PC-3 (cell line): ENCODE data around the gene UBTD1. TPM values are rescaled to one million over a fixed set of nuclear protein-coding genes. Genes with fewer than 3 reads are reported as not detected.

Experiments used
- ATAC-seq: fragments of 200-7000 bp; cut with Tn5 transposase; 2 replicates; pipeline ENCODE4 v1.9.1; 2020; ENCODE audit warnings: mild to moderate bottlenecking, moderate library complexity
- BruUV-seq: library from RNA; stranded (reverse); fragments of 400-500 nt; replicated peaks from 2 replicates; lab custom pipeline; 2021; lab: Mats Ljungman, UMichigan
- CTCF ChIA-PET: fragments of 300-600 bp; sonication (Branson Sonifier 250); formaldehyde crosslinking; loops from one replicate; lab custom pipeline; 2022; ENCODE audit warnings: antibody characterized with exemption; lab: Charles Lee
- POLR2A ChIA-PET: fragments of 300-600 bp; sonication (Branson Sonifier 250); formaldehyde crosslinking; loops from one replicate; lab custom pipeline; 2022; ENCODE audit warnings: antibody characterized with exemption; ENCODE audit not compliant: unreplicated experiment; lab: Charles Lee
- DNase-seq: peaks from one replicate; pipeline ENCODE4 v3.0.0-alpha.2; 2015
- H2AFZ ChIP-seq: fragments of 300-600 bp; sonication (generic); 2 replicates; pipeline ENCODE4 v1.6.0; 2016; ENCODE audit warnings: antibody characterized with exemption, low read length
- H3F3A ChIP-seq: fragments of 300-600 bp; sonication (generic); one replicate; pipeline ENCODE4 v1.6.0; 2017; ENCODE audit warnings: antibody characterized with exemption, low read length, control low read depth, mild to moderate bottlenecking; ENCODE audit not compliant: unreplicated experiment
- H3K27ac ChIP-seq: fragments of 300-600 bp; sonication (generic); 2 replicates; pipeline ENCODE4 v1.5.1; 2016; ENCODE audit warnings: mild to moderate bottlenecking, low read length
- H3K27me3 ChIP-seq: fragments of 300-600 bp; sonication (generic); 2 replicates; pipeline ENCODE4 v1.6.1; 2016; ENCODE audit warnings: low read length, mixed read lengths
- H3K36me3 ChIP-seq: fragments of 300-600 bp; sonication (generic); 2 replicates; pipeline ENCODE4 v1.6.1; 2016; ENCODE audit warnings: low read depth, mixed run types, low read length, mixed read lengths
- H3K4me1 ChIP-seq: fragments of 300-600 bp; sonication (generic); 2 replicates; pipeline ENCODE4 v1.5.1; 2016; ENCODE audit warnings: low read length; ENCODE audit not compliant: insufficient read depth
- H3K4me2 ChIP-seq: fragments of 300-600 bp; sonication (generic); 2 replicates; pipeline ENCODE4 v1.6.0; 2016; ENCODE audit warnings: low read length
- H3K4me3 ChIP-seq: fragments of 300-600 bp; sonication (generic); 2 replicates; pipeline ENCODE4 v1.5.1; 2016; ENCODE audit warnings: mild to moderate bottlenecking, low read length, mixed read lengths
- H3K79me2 ChIP-seq: fragments of 300-600 bp; sonication (generic); 2 replicates; pipeline ENCODE4 v1.6.1; 2017; ENCODE audit warnings: low read length, mixed read lengths
- H3K9ac ChIP-seq: fragments of 300-600 bp; sonication (generic); 2 replicates; pipeline ENCODE4 v1.6.0; 2016; ENCODE audit warnings: mild to moderate bottlenecking, low read length
- H3K9me2 ChIP-seq: fragments of 300-600 bp; sonication (generic); replicated peaks from 2 replicates; pipeline ENCODE4 v1.6.1; 2016; ENCODE audit warnings: mixed run types, low read length, mixed read lengths
- H3K9me3 ChIP-seq: fragments of 300-600 bp; sonication (generic); 2 replicates; pipeline ENCODE4 v1.6.1; 2016; ENCODE audit warnings: low read length, mixed read lengths
- H4K20me1 ChIP-seq: fragments of 300-600 bp; sonication (generic); 2 replicates; pipeline ENCODE4 v1.6.1; 2016; ENCODE audit warnings: low read length, mixed read lengths
- EZH2 ChIP-seq: fragments of 300-600 bp; sonication (generic); IDR thresholded peaks from one replicate; pipeline ENCODE4 v1.6.1; 2017; ENCODE audit warnings: antibody characterized with exemption, mild to moderate bottlenecking, low read length; ENCODE audit not compliant: unreplicated experiment
- EZH2phosphoT487 ChIP-seq: fragments of 300-600 bp; sonication (generic); IDR thresholded peaks from 2 replicates; pipeline ENCODE4 v1.6.1; 2018; ENCODE audit warnings: mild to moderate bottlenecking, antibody characterized with exemption, low read length, borderline replicate concordance
- intact Hi-C: fragments of 100-400 bp; cut with micrococcal nuclease; formaldehyde crosslinking; loops from 2 replicates; pipeline ENCODE4 v1.9.0; 2023
- total RNA-seq: library from RNA; depleted of rRNA; stranded (reverse); fragments of >200 nt; gene quantifications from 2 replicates; pipeline ENCODE4 v1.2.3, GENCODE V29; 2014
- TF ChIP-seq, protein P1 (sequence below): fragments of 300-600 bp; sonication (generic); conservative IDR thresholded peaks from 2 replicates; pipeline ENCODE4 v1.5.1; 2017; ENCODE audit warnings: antibody characterized with exemption, low read depth, mild to moderate bottlenecking, low read length

The UBTD1 gene
- total RNA-seq, 1 experiment from 2014 or later: 18.5 TPM

DNA sequence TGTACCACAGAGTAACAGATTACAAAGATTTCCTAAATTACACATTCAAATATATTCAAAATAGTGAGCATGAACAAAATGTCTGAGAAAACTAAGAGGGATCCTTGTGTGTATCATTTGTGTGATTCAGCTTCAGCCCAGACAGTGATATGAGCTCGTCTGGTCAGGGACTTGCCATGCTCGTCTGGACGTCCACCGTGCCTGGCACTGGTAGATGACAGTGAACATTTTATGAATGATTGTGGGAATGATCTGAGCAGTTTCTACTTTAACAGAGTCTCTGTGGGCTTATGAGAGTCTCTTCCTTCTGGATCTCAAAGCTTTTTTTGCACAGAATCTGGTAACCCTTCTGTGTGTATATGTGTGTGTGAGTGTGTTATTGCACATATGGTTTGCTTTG lies 39.7 kb downstream of the UBTD1 start:
- no peaks in the 10 kb centered on the region for H3K9me3 ChIP-seq
- no peaks in the 10 kb centered on the region for H3K27me3 ChIP-seq
- POLR2A ChIA-PET: no interaction called here
- no peaks in the 10 kb centered on the region for H3K9me2 ChIP-seq
- BruUV-seq: no TSS peak
- H4K20me1 ChIP-seq: no peaks in the 10 kb centered on the region
- H3K4me2 ChIP-seq: no peak overlapping the region
- DNase-seq: no peak
- no peak overlapping the region for H3K27ac ChIP-seq
- H3K79me2 ChIP-seq: peaks cover 12% of the 10 kb centered on the region; the same call in 1 of the 2 replicates
- ATAC-seq: no peak
- CTCF ChIA-PET: no interaction called here
- H3K4me1 ChIP-seq: peaks cover 36% of the 10 kb centered on the region
- no peak overlapping the region for H2AFZ ChIP-seq
- no peak for TF ChIP-seq EZH2phosphoT487
- TF ChIP-seq, protein P1, sequence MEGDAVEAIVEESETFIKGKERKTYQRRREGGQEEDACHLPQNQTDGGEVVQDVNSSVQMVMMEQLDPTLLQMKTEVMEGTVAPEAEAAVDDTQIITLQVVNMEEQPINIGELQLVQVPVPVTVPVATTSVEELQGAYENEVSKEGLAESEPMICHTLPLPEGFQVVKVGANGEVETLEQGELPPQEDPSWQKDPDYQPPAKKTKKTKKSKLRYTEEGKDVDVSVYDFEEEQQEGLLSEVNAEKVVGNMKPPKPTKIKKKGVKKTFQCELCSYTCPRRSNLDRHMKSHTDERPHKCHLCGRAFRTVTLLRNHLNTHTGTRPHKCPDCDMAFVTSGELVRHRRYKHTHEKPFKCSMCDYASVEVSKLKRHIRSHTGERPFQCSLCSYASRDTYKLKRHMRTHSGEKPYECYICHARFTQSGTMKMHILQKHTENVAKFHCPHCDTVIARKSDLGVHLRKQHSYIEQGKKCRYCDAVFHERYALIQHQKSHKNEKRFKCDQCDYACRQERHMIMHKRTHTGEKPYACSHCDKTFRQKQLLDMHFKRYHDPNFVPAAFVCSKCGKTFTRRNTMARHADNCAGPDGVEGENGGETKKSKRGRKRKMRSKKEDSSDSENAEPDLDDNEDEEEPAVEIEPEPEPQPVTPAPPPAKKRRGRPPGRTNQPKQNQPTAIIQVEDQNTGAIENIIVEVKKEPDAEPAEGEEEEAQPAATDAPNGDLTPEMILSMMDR: no peak
- TF ChIP-seq EZH2: no peak
- H3K36me3 ChIP-seq: no peaks in the 10 kb centered on the region; the same call in 1 of the 2 replicates
- H3K4me3 ChIP-seq: no peak overlapping the region
- intact Hi-C loops: loop anchor here (5.0 kb wide), 1 partner anchor 76 kb away; no protein-coding TSS in a partner anchor
- H3K9ac ChIP-seq: no peak overlapping the region
- no peaks in the 10 kb centered on the region for H3F3A ChIP-seq

DNA sequence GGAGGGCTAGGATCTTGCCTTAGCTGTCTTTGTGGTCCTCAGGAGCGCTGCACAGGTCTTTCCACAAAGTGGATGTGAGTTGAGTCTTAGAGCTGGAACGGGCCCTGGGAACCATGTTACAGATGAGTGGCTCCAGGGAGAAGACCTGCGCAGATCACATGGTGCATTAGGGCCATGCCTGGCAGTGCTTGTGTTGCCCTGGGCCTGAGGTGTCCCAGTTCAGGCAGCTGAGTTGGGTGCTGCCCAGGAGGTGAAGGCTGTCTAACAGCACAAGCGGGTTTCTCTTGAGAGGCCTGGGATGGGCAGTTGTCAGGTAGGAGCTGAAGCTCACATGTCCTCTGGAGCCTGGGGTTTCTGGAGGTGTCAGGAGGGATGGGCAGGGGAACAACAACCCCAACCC lies 40.1 kb downstream of the UBTD1 start:
- DNase-seq: peak; percentile 15
- CTCF ChIA-PET: no interaction called here
- ATAC-seq: no peak
- Histone ChIP-seq H3K4me3 (no peak overlapping the region), H3K4me1 (peaks cover 41% of the 10 kb centered on the region), H3K79me2 (peaks cover 15% of the 10 kb centered on the region; the same call in 1 of the 2 replicates), H3K4me2 (no peak overlapping the region), H3K27me3 (no peaks in the 10 kb centered on the region), H4K20me1 (no peaks in the 10 kb centered on the region), H3K9me3 (no peaks in the 10 kb centered on the region), H3K9me2 (no peaks in the 10 kb centered on the region), H3F3A (no peaks in the 10 kb centered on the region), H3K9ac (no peak overlapping the region), H2AFZ (no peak overlapping the region), H3K36me3 (no peaks in the 10 kb centered on the region; the same call in 1 of the 2 replicates), H3K27ac (no peak overlapping the region)
- no TSS peak for BruUV-seq
- POLR2A ChIA-PET: no interaction called here
- no peak for TF ChIP-seq EZH2
- TF ChIP-seq, protein P1: no peak
- TF ChIP-seq EZH2phosphoT487: no peak
- intact Hi-C loops: loop anchor here (5.0 kb wide), 1 partner anchor 77 kb away; no protein-coding TSS in a partner anchor

DNA sequence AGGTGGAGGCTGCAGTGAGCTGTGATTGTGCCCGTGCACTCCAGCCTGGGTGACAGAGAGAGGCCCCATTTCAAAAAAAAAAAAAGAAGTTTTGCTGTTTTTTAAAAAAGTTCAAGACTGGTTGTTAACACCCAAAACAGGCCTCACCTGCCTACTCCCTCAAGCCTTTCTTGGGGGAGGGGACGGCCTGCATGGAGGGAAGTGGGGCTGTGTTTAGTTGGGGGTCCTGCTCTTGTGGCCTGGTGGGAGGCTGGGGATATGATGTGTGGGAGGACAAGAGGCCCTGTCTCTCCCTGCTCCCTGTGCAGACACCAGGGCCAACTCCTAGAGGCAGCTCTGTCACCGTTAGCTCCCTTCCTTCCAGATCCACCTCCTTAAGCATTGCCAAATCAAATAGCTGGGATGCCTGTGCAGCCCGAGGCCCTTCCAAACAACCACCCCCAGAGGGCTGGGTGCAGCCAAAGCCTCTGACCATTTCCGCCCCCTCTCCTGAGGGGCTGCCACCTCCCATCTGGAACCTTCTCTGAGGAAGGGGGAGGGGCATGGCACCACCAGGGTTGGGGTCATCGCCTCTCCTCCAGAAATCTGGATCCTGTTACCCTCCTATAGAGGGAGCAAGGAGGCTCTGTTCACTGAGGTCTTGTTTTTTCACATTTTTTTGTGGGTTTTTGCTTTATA lies 40.9 kb downstream of the UBTD1 start:
- Histone ChIP-seq H3K4me1 (peaks cover 41% of the 10 kb centered on the region), H4K20me1 (no peaks in the 10 kb centered on the region), H3K36me3 (no peaks in the 10 kb centered on the region; the same call in 1 of the 2 replicates), H3K4me2 (no peak overlapping the region), H3K27me3 (no peaks in the 10 kb centered on the region), H3K4me3 (no peak overlapping the region), H3K27ac (no peak overlapping the region), H3K9me3 (no peaks in the 10 kb centered on the region), H3K79me2 (peaks cover 15% of the 10 kb centered on the region; the same call in 1 of the 2 replicates), H3K9me2 (no peaks in the 10 kb centered on the region), H3K9ac (no peak overlapping the region), H2AFZ (no peak overlapping the region), H3F3A (no peaks in the 10 kb centered on the region)
- no peak for TF ChIP-seq EZH2
- TF ChIP-seq, protein P1: peak; percentile 15; the same call in 1 of the 2 replicates
- ChIA-PET CTCF (no interaction called here), POLR2A (interaction anchor here (0.6 kb wide), 1 partner anchor 270 kb away, joined by 4 read pairs; no protein-coding TSS in a partner anchor)
- intact Hi-C loops: loop anchor here (5.0 kb wide), 2 partner anchors 57 to 77 kb away; no protein-coding TSS in a partner anchor
- no TSS peak for BruUV-seq
- DNase-seq (peak; percentile 20), ATAC-seq (peak; percentile 3)
